IMR-90 (cell line): ENCODE results near the gene GRB14. TPM values are rescaled to one million over a fixed set of nuclear protein-coding genes. Genes with fewer than 3 reads are reported as not detected.

Experiments
- ATAC-seq: fragments of 200-7000 bp; cut with Tn5 transposase; 2 replicates; pipeline ENCODE4 v1.9.1; 2020; ENCODE audit warnings: low read depth, mild to moderate bottlenecking, moderate library complexity
- BruUV-seq: library from RNA; stranded (reverse); fragments of 400-500 nt; replicated peaks from 2 replicates; lab custom pipeline; 2021; lab: Mats Ljungman, UMichigan
- CTCF ChIA-PET: fragments of 300-600 bp; formaldehyde crosslinking; extraction: SDS; loops from one replicate; lab custom pipeline; 2021; ENCODE audit warnings: antibody characterized with exemption; lab: Yijun Ruan, JAX
- POLR2A ChIA-PET: fragments of 300-600 bp; sonication (Branson Sonifier 250); formaldehyde crosslinking; loops from one replicate; lab custom pipeline; 2022; ENCODE audit warnings: antibody characterized with exemption; ENCODE audit not compliant: unreplicated experiment; lab: Charles Lee
- DNase-seq: peaks from one replicate; pipeline ENCODE4 v3.0.0; 2013
- H2AFZ ChIP-seq: replicated peaks from 2 replicates; pipeline ENCODE3; 2013; ENCODE audit warnings: low read length, mild to moderate bottlenecking; ENCODE audit not compliant: poor library complexity
- H2AK5ac ChIP-seq: 2 replicates; pipeline ENCODE4 v1.6.1; 2013; ENCODE audit warnings: low read depth, low read length, inconsistent platforms
- H2AK9ac ChIP-seq: replicated peaks from 2 replicates; pipeline ENCODE3; 2013; ENCODE audit warnings: mild to moderate bottlenecking, low read depth, low read length, moderate library complexity; ENCODE audit not compliant: poor library complexity
- H2BK120ac ChIP-seq: 2 replicates; pipeline ENCODE4 v1.6.1; 2013; ENCODE audit warnings: low read depth, low read length, inconsistent platforms
- H2BK15ac ChIP-seq: 3 replicates; pipeline ENCODE4 v1.6.1; 2013; ENCODE audit warnings: low read depth, low read length, inconsistent platforms
- H2BK20ac ChIP-seq: 2 replicates; pipeline ENCODE4 v1.6.1; 2013; ENCODE audit warnings: low read depth, mild to moderate bottlenecking, inconsistent platforms, low read length, moderate library complexity
- H2BK5ac ChIP-seq: 2 replicates; pipeline ENCODE4 v1.6.1; 2013; ENCODE audit warnings: mild to moderate bottlenecking, low read depth, low read length, inconsistent platforms; ENCODE audit not compliant: poor library complexity, severe bottlenecking
- H3K14ac ChIP-seq: replicated peaks from 2 replicates; pipeline ENCODE4 v1.6.1; 2013; ENCODE audit warnings: low read depth, low read length, inconsistent platforms
- H3K18ac ChIP-seq: 2 replicates; pipeline ENCODE4 v1.6.1; 2013; ENCODE audit warnings: low read depth, low read length, control low read depth
- H3K23ac ChIP-seq: 2 replicates; pipeline ENCODE4 v1.6.1; 2013; ENCODE audit warnings: low read depth, low read length, inconsistent platforms
- H3K27ac ChIP-seq: 2 replicates; pipeline ENCODE4 v1.5.1; 2013; ENCODE audit warnings: mild to moderate bottlenecking, control low read depth, low read length; ENCODE audit not compliant: insufficient read depth
- H3K27me3 ChIP-seq: 2 replicates; pipeline ENCODE4 v1.6.1; 2013; ENCODE audit warnings: low read length; ENCODE audit not compliant: control insufficient read depth, insufficient read depth
- H3K36me3 ChIP-seq: 2 replicates; pipeline ENCODE4 v1.6.1; 2013; ENCODE audit warnings: low read length, mixed read lengths; ENCODE audit not compliant: control insufficient read depth, insufficient read depth
- H3K4ac ChIP-seq: 2 replicates; pipeline ENCODE4 v1.6.1; 2013; ENCODE audit warnings: low read depth, low read length, inconsistent platforms
- H3K4me1 ChIP-seq: 2 replicates; pipeline ENCODE4 v1.6.1; 2013; ENCODE audit warnings: low read length, mixed read lengths; ENCODE audit not compliant: control insufficient read depth, insufficient read depth
- H3K4me2 ChIP-seq: 2 replicates; pipeline ENCODE4 v1.6.1; 2013; ENCODE audit warnings: low read depth, mild to moderate bottlenecking, control low read depth, low read length, moderate library complexity
- H3K4me3 ChIP-seq: 2 replicates; pipeline ENCODE4 v1.5.1; 2013; ENCODE audit warnings: low read depth, mild to moderate bottlenecking, control low read depth, low read length, moderate library complexity; ENCODE audit not compliant: insufficient read depth
- H3K56ac ChIP-seq: 2 replicates; pipeline ENCODE4 v1.6.1; 2013; ENCODE audit warnings: low read length, inconsistent platforms; ENCODE audit not compliant: insufficient read depth; ENCODE audit errors: extremely low read depth
- H3K79me1 ChIP-seq, 2 experiments: 2 replicates each; pipeline ENCODE4 v1.6.1; 2013; ENCODE audit warnings: low read length in 2 of 2, inconsistent platforms in 1 of 2, low read depth in 1 of 2
- H3K9ac ChIP-seq: 2 replicates; pipeline ENCODE4 v1.6.1; 2013; ENCODE audit warnings: low read depth, low read length, control low read depth
- H3K9me1 ChIP-seq: 2 replicates; pipeline ENCODE4 v1.6.1; 2013; ENCODE audit warnings: low read length, inconsistent platforms; ENCODE audit not compliant: insufficient read depth
- H3K9me3 ChIP-seq: 2 replicates; pipeline ENCODE4 v1.6.1; 2013; ENCODE audit warnings: low read length; ENCODE audit not compliant: control insufficient read depth, insufficient read depth
- H4K20me1 ChIP-seq: 2 replicates; pipeline ENCODE4 v1.6.1; 2013; ENCODE audit warnings: low read length, inconsistent platforms; ENCODE audit not compliant: insufficient read depth
- H4K5ac ChIP-seq: 2 replicates; pipeline ENCODE4 v1.6.1; 2013; ENCODE audit warnings: mild to moderate bottlenecking, low read depth, low read length, control low read depth
- H4K8ac ChIP-seq, 2 experiments: 2 replicates each; pipeline ENCODE4 v1.6.1; 2013; ENCODE audit warnings: low read depth in 2 of 2, low read length in 2 of 2, control low read depth in 1 of 2, inconsistent platforms in 1 of 2
- H4K91ac ChIP-seq: 2 replicates; pipeline ENCODE4 v1.6.1; 2013; ENCODE audit warnings: low read depth, low read length, inconsistent platforms; ENCODE audit not compliant: insufficient read depth
- BHLHE40 ChIP-seq: fragments of 150-350 bp; IDR thresholded peaks from 2 replicates; pipeline ENCODE4 v1.6.1; 2016; ENCODE audit warnings: mild to moderate bottlenecking, low read depth, low read length
- CEBPB ChIP-seq: IDR thresholded peaks from 2 replicates; pipeline ENCODE4 v1.6.1; 2012; ENCODE audit warnings: low read depth, low read length, improper control_type of control experiment
- ELK1 ChIP-seq: fragments of 150-350 bp; IDR thresholded peaks from 2 replicates; pipeline ENCODE4 v1.6.1; 2016; ENCODE audit warnings: low read depth, mild to moderate bottlenecking, low read length, moderate library complexity, borderline replicate concordance
- FOS ChIP-seq: fragments of 150-350 bp; IDR thresholded peaks from 2 replicates; pipeline ENCODE4 v1.6.1; 2016; ENCODE audit warnings: low read depth, low read length
- MAFK ChIP-seq: IDR thresholded peaks from 2 replicates; pipeline ENCODE4 v1.6.1; 2012; ENCODE audit warnings: low read depth, low read length, improper control_type of control experiment
- NFE2L2 ChIP-seq: fragments of 150-350 bp; IDR thresholded peaks from 2 replicates; pipeline ENCODE4 v1.6.1; 2016; ENCODE audit warnings: low read depth, mild to moderate bottlenecking, low read length
- RCOR1 ChIP-seq: IDR thresholded peaks from 2 replicates; pipeline ENCODE4 v1.6.1; 2012; ENCODE audit warnings: mild to moderate bottlenecking, low read length, improper control_type of control experiment; ENCODE audit not compliant: insufficient replicate concordance
- SMC3 ChIP-seq: fragments of 150-350 bp; IDR thresholded peaks from 2 replicates; pipeline ENCODE4 v1.6.1; 2016; ENCODE audit warnings: low read depth, mild to moderate bottlenecking, antibody characterized with exemption, low read length, moderate library complexity
- USF2 ChIP-seq: fragments of 150-350 bp; IDR thresholded peaks from 2 replicates; pipeline ENCODE4 v1.6.1; 2017; ENCODE audit warnings: mild to moderate bottlenecking, antibody characterized with exemption, low read length, low read depth
- WGBS, 2 experiments: methylation state at CpG; one replicate each; pipeline versions ENCODE4 v1.1.5 to v1.1.7; 2013; ENCODE audit warnings: missing lambda C conversion rate in 2 of 2; ENCODE audit not compliant: insufficient read length in 1 of 2; ENCODE audit errors: extremely low coverage in 2 of 2; 5-methylcytosine and 5-hydroxymethylcytosine counted together
- dilution Hi-C: fragments of 300-500 bp; cut with HindIII; formaldehyde crosslinking; loops from one replicate; pipeline ENCODE4 v1.14.3; 2018; ENCODE audit warnings: low sequenced_read_pairs; ENCODE audit not compliant: unreplicated experiment
- in situ Hi-C: fragments of 300-500 bp; cut with MboI; formaldehyde crosslinking; loops from 3 replicates; pipeline ENCODE4 v1.14.3; 2019; ENCODE audit warnings: low sequenced_read_pairs, inconsistent platforms, mixed read lengths
- intact Hi-C: fragments of 100-400 bp; cut with micrococcal nuclease; formaldehyde crosslinking; loops from 2 replicates; pipeline ENCODE4 v1.10.0; 2022
- polyA plus RNA-seq, 3 experiments: library from polyadenylated mRNA; depleted of rRNA; stranded (reverse); fragments of >200 nt; gene quantifications; 2 replicates each; pipeline ENCODE4 v1.2.3, GENCODE V29; 2012; ENCODE audit warnings: low replicate concordance in 1 of 3
- total RNA-seq: library from RNA; depleted of rRNA; stranded (reverse); fragments of >200 nt; gene quantifications from 2 replicates; pipeline ENCODE4 v1.2.3, GENCODE V29; 2012
- TF ChIP-seq, protein P1 (sequence below): conservative IDR thresholded peaks from 2 replicates; pipeline ENCODE4 v1.5.1; 2012; ENCODE audit warnings: mild to moderate bottlenecking, low read depth, low read length, improper control_type of control experiment

GRB14 gene
- total and polyA plus RNA-seq, 2 of the 4 experiments (the other 2 are of a cell fraction), result not detected

- CTCF ChIA-PET, result no interaction called here
- Histone ChIP-seq H3K14ac (no peak overlapping the region), H4K8ac (no peak overlapping the region), H3K18ac (no peak overlapping the region), H3K79me1 (no peaks in the 10 kb centered on the region), H3K36me3 (no peaks in the 10 kb centered on the region), H2AFZ (no peak overlapping the region), H3K23ac (no peak overlapping the region), H2BK15ac (no peak overlapping the region), H3K9me1 (no peaks in the 10 kb centered on the region), H3K9me3 (no peaks in the 10 kb centered on the region), H3K56ac (no peak overlapping the region), H2BK5ac (no peak overlapping the region), H3K4me1 (no peaks in the 10 kb centered on the region), H3K27me3 (no peaks in the 10 kb centered on the region), H3K4ac (no peak overlapping the region), H3K27ac (no peak overlapping the region), H2BK120ac (no peak overlapping the region), H2AK5ac (no peak overlapping the region), H3K4me3 (no peak overlapping the region), H4K5ac (no peak overlapping the region), H2AK9ac (no peak overlapping the region), H3K9ac (no peak overlapping the region), H4K20me1 (no peaks in the 10 kb centered on the region), H2BK20ac (no peak overlapping the region), H4K91ac (no peak overlapping the region), H3K4me2 (no peak overlapping the region)
- TF ChIP-seq NFE2L2 (no peak), CEBPB (no peak), RCOR1 (no peak), FOS (no peak), ELK1 (no peak), USF2 (no peak), SMC3 (no peak), BHLHE40 (no peak), MAFK (no peak)
- TF ChIP-seq, protein P1, sequence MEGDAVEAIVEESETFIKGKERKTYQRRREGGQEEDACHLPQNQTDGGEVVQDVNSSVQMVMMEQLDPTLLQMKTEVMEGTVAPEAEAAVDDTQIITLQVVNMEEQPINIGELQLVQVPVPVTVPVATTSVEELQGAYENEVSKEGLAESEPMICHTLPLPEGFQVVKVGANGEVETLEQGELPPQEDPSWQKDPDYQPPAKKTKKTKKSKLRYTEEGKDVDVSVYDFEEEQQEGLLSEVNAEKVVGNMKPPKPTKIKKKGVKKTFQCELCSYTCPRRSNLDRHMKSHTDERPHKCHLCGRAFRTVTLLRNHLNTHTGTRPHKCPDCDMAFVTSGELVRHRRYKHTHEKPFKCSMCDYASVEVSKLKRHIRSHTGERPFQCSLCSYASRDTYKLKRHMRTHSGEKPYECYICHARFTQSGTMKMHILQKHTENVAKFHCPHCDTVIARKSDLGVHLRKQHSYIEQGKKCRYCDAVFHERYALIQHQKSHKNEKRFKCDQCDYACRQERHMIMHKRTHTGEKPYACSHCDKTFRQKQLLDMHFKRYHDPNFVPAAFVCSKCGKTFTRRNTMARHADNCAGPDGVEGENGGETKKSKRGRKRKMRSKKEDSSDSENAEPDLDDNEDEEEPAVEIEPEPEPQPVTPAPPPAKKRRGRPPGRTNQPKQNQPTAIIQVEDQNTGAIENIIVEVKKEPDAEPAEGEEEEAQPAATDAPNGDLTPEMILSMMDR, result no peak
- in situ Hi-C loops, result no loop called here
- dilution Hi-C loops, result no loop called here
- intact Hi-C loops, result no loop called here
- no TSS peak for BruUV-seq
- POLR2A ChIA-PET, result no interaction called here
- ATAC-seq, result no peak
- no CpG with 5 or more reads among the region's 1 CpG for whole genome bisulfite sequencing, 2 experiments
- DNase-seq, result no peak
Observed at GRCh38 chr2:164600763-164601162, 20.5 kb downstream of the GRB14 start.
